ENCODE data around the gene GOT2. TPM values are rescaled to one million over a fixed set of nuclear protein-coding genes. Genes with fewer than 3 reads are reported as not detected.
A peak's percentile ranks its signal among the peaks of the same experiment; 100 is the strongest.
"Not testable (repeated sequence)": the region's sequence is repeated elsewhere in the genome, so short reads cannot be mapped to it uniquely, and the experiment has no call there.

GOT2 gene
- total RNA-seq = 10 to 100 TPM; 81.8 to 87.7 TPM

- no peaks in the 10 kb centered on the region for H3K27me3 Mint-ChIP-seq (ENCODE audit: low read depth)
- no peaks in the 10 kb centered on the region for H3K9me3 Mint-ChIP-seq
- peak; percentile 85 to 88 for DNase-seq
- peaks cover 43% of the 10 kb centered on the region for H3K4me1 Mint-ChIP-seq (ENCODE audit: low read depth)
- peaks cover 4 to 7% of the 10 kb centered on the region in 2 donors for H3K36me3 Mint-ChIP-seq (ENCODE audit: insufficient read depth in 2 of 2)
- peak within 1 kb of the TSS; percentile 99 to 100 for H3K4me3 Mint-ChIP-seq
- H3K27ac Mint-ChIP-seq = peak within 1 kb of the TSS; percentile 94
- peak; percentile 94 to 97 for ATAC-seq (replicated peaks in 1 of 2)
Observed at GRCh38 chr16:58733671-58734458, at the start of gene GOT2. GOT2 (minus strand) TSS chr16:58734316; CDS start chr16:58734228, 88 bp downstream.

GRCh38 chr16:58779291-58779690 lies 45.2 kb upstream of the GOT2 start:
- not testable (repeated sequence) for H3K4me3 Mint-ChIP-seq; ATAC-seq (replicated peaks in 1 of 2); H3K4me1 Mint-ChIP-seq (ENCODE audit: low read depth); H3K27ac Mint-ChIP-seq; DNase-seq; H3K9me3 Mint-ChIP-seq; H3K27me3 Mint-ChIP-seq (ENCODE audit: low read depth); H3K36me3 Mint-ChIP-seq (ENCODE audit: insufficient read depth in 2 of 2)

GRCh38 chr16:58773870-58774269 lies 39.8 kb upstream of the GOT2 start:
- H3K9me3 Mint-ChIP-seq = no peaks in the 10 kb centered on the region

GRCh38 chr16:58768145-58768544 lies 34.0 kb upstream of the GOT2 start:
- Mint-ChIP-seq H3K9me3 (no peaks in the 10 kb centered on the region), H3K27me3 (ENCODE audit: low read depth) (peaks cover 10% of the 10 kb centered on the region), H3K4me3 (no peak overlapping the region), H3K36me3 (ENCODE audit: insufficient read depth in 2 of 2) (no peaks in the 10 kb centered on the region), H3K27ac (no peak overlapping the region), H3K4me1 (ENCODE audit: low read depth) (no peaks in the 10 kb centered on the region)
- DNase-seq (no peak), ATAC-seq (replicated peaks in 1 of 2) (no peak)

More at GRCh38 chr16:58773870-58774269, 39.8 kb upstream of the GOT2 start:
- Mint-ChIP-seq H3K27ac (no peak overlapping the region), H3K27me3 (ENCODE audit: low read depth) (peaks cover 7% of the 10 kb centered on the region), H3K36me3 (ENCODE audit: insufficient read depth in 2 of 2) (no peaks in the 10 kb centered on the region), H3K4me1 (ENCODE audit: low read depth) (no peaks in the 10 kb centered on the region), H3K4me3 (no peak overlapping the region)
- DNase-seq (no peak), ATAC-seq (replicated peaks in 1 of 2) (no peak)

DNA sequence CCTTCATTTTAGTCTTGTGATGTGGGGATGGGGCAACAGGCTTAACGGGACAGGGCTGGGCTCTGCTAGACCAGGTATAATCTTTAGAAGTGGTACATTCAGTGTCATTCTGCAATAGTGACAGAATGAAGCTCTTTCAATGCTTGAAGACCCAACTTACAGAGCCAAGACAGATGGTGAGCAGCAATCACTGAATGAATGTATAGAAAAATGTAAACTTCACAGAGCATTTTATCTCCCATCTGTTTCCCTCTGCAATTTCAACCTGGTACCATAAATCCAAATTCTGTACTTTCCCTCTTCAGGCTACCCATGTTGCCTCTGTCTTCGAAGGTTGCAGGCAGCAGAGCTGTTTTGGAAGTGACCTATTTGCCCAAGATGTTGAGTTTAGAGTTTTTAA lies 33.5 kb upstream of the GOT2 start:
- DNase-seq = no peak
- no peak overlapping the region for H3K27ac Mint-ChIP-seq
- no peaks in the 10 kb centered on the region for H3K36me3 Mint-ChIP-seq (ENCODE audit: insufficient read depth in 2 of 2)
- no peaks in the 10 kb centered on the region for H3K4me1 Mint-ChIP-seq (ENCODE audit: low read depth)
- no peak for ATAC-seq (replicated peaks in 1 of 2)
- H3K9me3 Mint-ChIP-seq = no peaks in the 10 kb centered on the region
- H3K4me3 Mint-ChIP-seq = no peak overlapping the region
- peaks cover 10% of the 10 kb centered on the region for H3K27me3 Mint-ChIP-seq (ENCODE audit: low read depth)

- Mint-ChIP-seq H3K9me3 (no peaks in the 10 kb centered on the region), H3K4me1 (ENCODE audit: low read depth) (peaks cover 7% of the 10 kb centered on the region), H3K27ac (no peak overlapping the region), H3K27me3 (ENCODE audit: low read depth) (no peaks in the 10 kb centered on the region), H3K4me3 (no peak overlapping the region), H3K36me3 (ENCODE audit: insufficient read depth in 2 of 2) (no peaks in the 10 kb centered on the region)
- DNase-seq (no peak), ATAC-seq (replicated peaks in 1 of 2) (no peak)
Observed at GRCh38 chr16:58756650-58757332, 22.7 kb upstream of the GOT2 start.

DNA sequence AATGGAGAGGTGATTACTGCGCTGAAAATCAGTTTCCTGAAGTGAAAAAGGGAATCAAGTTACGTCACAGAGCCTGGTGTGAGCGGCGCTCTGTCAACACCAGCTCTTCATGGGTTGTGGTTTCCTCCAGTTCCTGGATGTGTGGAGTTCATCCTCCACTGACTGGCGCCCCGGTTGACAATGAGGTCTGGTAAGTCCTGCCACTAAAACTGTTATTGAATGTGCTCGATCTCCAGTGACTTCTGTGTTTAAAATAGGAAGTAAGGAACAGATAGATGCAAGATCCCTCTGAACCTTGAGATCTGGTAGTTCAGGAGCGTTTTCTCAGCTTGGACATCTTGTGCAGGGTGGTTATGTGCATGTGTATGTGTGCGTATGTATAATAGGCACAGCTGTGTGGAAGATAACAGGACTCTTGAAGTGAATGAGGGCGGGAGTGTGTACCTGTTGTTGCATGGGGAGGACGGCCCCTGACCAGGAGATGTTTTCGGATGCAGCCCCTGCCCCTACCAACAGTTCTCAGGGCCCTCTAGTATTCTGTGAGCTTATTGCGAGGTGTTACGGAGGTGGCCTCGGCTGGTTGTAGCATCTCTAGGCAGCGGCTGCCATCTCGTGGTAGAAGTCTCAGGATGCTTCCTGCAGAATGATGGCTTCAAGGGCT lies 22.0 kb upstream of the GOT2 start:
- no peaks in the 10 kb centered on the region for H3K27me3 Mint-ChIP-seq (ENCODE audit: low read depth)
- H3K27ac Mint-ChIP-seq = no peak overlapping the region
- no peaks in the 10 kb centered on the region for H3K9me3 Mint-ChIP-seq
- no peaks in the 10 kb centered on the region for H3K36me3 Mint-ChIP-seq (ENCODE audit: insufficient read depth in 2 of 2)
- H3K4me1 Mint-ChIP-seq (ENCODE audit: low read depth) = peaks cover 7% of the 10 kb centered on the region
- peak; percentile 77 to 82 for DNase-seq
- ATAC-seq (replicated peaks in 1 of 2) = peak; percentile 98
- H3K4me3 Mint-ChIP-seq = peak overlapping the region; percentile 18 to 38

DNA sequence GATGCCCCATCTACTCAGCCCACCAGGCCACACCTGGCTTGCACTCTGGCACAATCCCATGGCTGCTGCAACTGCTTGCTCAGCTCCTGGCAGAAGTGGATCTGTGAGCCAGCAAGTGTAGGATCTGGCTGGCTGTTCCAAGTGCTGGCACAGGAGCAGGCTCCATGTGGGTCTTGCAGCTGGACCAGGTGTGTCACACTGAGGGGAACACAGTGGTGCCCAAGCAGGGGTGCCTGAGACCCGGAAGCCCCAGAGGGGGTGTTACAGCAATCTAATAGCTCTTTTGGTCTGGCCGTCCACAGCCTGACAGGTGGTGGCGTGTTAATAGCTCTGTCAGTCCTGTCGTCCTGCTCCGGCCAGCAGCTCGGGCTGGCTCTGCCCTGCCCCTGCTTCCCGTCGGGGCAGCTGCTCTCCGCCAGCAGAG lies 19.6 kb upstream of the GOT2 start:
- no peak overlapping the region for H3K4me3 Mint-ChIP-seq

DNA sequence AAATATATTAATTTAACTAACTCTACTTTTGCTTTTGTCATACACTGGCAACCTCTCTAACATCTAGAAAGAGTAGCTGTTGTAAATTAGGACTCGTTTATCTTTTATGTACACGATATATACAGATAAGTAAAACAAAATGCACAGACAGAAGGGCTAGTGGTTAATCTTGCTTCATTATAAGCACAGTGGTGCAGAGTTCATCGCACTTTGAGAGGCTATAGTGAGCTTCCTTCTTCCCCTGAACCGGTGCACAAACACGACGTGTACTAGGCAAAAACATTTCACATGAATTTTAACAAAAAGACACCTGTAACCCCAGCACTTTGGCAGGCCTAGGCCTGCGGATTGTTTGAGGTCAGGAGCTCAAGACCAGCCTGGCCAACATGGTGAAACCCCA lies 10.4 kb upstream of the GOT2 start:
- Mint-ChIP-seq H3K27me3 (ENCODE audit: low read depth) (no peaks in the 10 kb centered on the region), H3K36me3 (ENCODE audit: insufficient read depth in 2 of 2) (no peaks in the 10 kb centered on the region)

More for the DNA sequence above, 19.6 kb upstream of the GOT2 start:
- Mint-ChIP-seq H3K27me3 (ENCODE audit: low read depth) (no peaks in the 10 kb centered on the region), H3K27ac (no peak overlapping the region), H3K9me3 (no peaks in the 10 kb centered on the region), H3K36me3 (ENCODE audit: insufficient read depth in 2 of 2) (no peaks in the 10 kb centered on the region), H3K4me1 (ENCODE audit: low read depth) (peaks cover 7% of the 10 kb centered on the region)
- ATAC-seq (replicated peaks in 1 of 2) = no peak
- DNase-seq = no peak

DNA sequence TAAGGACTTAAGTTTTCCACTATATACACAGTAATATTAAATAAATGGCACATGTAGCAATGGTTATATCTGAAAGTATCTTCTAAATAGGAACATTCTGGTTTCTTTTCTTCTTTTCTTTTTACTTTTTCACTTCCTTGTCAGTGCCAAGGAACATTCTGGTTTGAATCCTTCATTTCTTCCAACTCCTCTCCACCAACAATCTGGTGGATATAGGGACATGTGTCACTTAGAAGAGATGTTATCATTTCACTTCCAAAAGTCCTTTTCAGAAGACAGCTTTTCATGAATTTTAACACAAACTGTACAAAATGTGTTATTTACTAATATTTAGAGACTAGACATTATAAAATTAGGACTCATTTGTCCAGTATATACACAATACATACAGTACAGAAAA lies 7.9 kb upstream of the GOT2 start:
- Mint-ChIP-seq H3K27me3 (ENCODE audit: low read depth) (no peaks in the 10 kb centered on the region), H3K4me1 (ENCODE audit: low read depth) (no peaks in the 10 kb centered on the region), H3K27ac (no peak overlapping the region), H3K9me3 (no peaks in the 10 kb centered on the region), H3K4me3 (no peak overlapping the region), H3K36me3 (ENCODE audit: insufficient read depth in 2 of 2) (no peaks in the 10 kb centered on the region)
- no peak for DNase-seq
- ATAC-seq (replicated peaks in 1 of 2) = no peak

More for the DNA sequence above, 10.4 kb upstream of the GOT2 start:
- ATAC-seq (replicated peaks in 1 of 2) (no peak), DNase-seq (no peak)
- Mint-ChIP-seq H3K4me3 (no peak overlapping the region), H3K4me1 (ENCODE audit: low read depth) (no peaks in the 10 kb centered on the region), H3K27ac (no peak overlapping the region), H3K9me3 (no peaks in the 10 kb centered on the region)

- H3K4me1 Mint-ChIP-seq (ENCODE audit: low read depth) = no peaks in the 10 kb centered on the region
- no peak overlapping the region for H3K27ac Mint-ChIP-seq
- no peak for ATAC-seq (replicated peaks in 1 of 2)
- H3K4me3 Mint-ChIP-seq = no peak overlapping the region
- H3K27me3 Mint-ChIP-seq (ENCODE audit: low read depth) = no peaks in the 10 kb centered on the region
- no peaks in the 10 kb centered on the region for H3K36me3 Mint-ChIP-seq (ENCODE audit: insufficient read depth in 2 of 2)
- H3K9me3 Mint-ChIP-seq = no peaks in the 10 kb centered on the region
- DNase-seq = no peak
Observed at GRCh38 chr16:58741166-58741565, 7.0 kb upstream of the GOT2 start.

GRCh38 chr16:58738672-58739296 lies 4.7 kb upstream of the GOT2 start:
- peaks cover 7% of the 10 kb centered on the region for H3K4me1 Mint-ChIP-seq (ENCODE audit: low read depth)
- H3K36me3 Mint-ChIP-seq (ENCODE audit: insufficient read depth in 2 of 2) = peaks cover under 1 to 1% of the 10 kb centered on the region in 2 donors
- H3K27ac Mint-ChIP-seq = no peak overlapping the region
- H3K9me3 Mint-ChIP-seq = no peaks in the 10 kb centered on the region
- no peak overlapping the region for H3K4me3 Mint-ChIP-seq
- ATAC-seq (replicated peaks in 1 of 2) (no peak), DNase-seq (no peak)
- no peaks in the 10 kb centered on the region for H3K27me3 Mint-ChIP-seq (ENCODE audit: low read depth)

- H3K27me3 Mint-ChIP-seq (ENCODE audit: low read depth); H3K27ac Mint-ChIP-seq; DNase-seq; ATAC-seq (replicated peaks in 1 of 2); H3K36me3 Mint-ChIP-seq (ENCODE audit: insufficient read depth in 2 of 2); H3K4me3 Mint-ChIP-seq; H3K9me3 Mint-ChIP-seq: not testable (repeated sequence)
- peaks cover 27% of the 10 kb centered on the region for H3K4me1 Mint-ChIP-seq (ENCODE audit: low read depth)
Observed at GRCh38 chr16:58736341-58736740, 2.2 kb upstream of the GOT2 start.

All from activated T-cell treated with anti-CD3 and anti-CD28 coated beads, Interleukin-2, amount 50 U/mL, for 72 hours (primary cell).